Measurements from ENCODE around the gene LGALS12.
A peak's percentile ranks its signal among the peaks of the same experiment; 100 is the strongest.

The LGALS12 gene

DNA sequence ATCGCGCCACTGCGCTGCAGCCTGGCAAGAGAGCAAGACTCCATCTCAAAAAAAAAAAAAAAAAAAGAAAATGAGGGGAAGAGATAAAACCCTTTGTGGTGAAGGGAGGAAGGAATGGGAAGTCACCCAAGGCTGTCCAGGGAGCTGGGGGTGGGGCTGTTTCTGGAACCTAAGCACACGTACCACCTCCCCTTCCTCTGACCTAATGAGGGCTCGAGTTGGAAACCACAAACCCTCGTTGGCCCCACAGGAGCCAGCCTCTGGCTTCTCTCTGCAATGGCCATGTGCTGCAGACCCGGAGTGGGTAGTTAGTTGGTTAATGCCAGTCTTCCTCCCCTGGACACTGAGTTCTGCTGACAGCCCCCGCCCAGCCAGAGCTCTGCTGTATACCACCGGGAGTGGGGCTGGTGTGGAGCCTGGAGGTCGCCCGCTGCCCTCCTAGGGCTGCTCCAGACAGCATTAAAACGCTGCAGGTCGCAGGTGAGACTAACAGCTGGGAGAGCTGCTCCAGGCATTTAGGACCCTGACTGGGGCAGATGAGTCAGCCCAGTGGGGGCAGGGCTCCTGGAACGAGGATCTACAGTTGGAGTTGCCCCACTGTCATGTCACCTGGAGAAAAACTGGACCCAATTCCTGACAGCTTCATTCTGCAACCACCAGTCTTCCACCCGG is at the start of gene LGALS12:
TSS of gene LGALS12 (plus strand) at position 228 of the 672 bp plus-strand sequence. CDS start at position 603, 375 bp downstream.
- peak; percentile 92 for DNase-seq

- DNase-seq: no peak
Observed at GRCh38 chr11:63459586-63459985, 46.3 kb upstream of the LGALS12 start.

GRCh38 chr11:63462137-63462536 is 43.7 kb upstream of the LGALS12 start:
- no peak for DNase-seq

DNA sequence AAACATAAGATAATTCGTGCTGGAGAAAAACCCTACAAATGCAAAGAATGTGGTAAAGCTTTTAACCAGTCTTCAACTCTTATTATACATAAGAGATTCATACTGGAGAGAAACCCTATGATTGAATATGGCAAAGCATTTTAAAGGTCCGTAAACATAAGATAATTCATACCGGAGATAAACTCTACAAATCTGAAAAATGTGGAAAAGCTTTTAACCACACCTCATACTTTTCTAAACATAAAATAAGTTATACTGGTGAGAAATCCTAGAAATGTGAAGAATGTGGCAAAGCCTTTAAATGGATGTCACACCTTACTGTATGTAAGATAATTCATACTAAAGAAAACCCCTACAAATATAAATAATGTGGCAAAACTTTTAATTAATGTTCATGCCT is 35.6 kb upstream of the LGALS12 start:
- no peak for DNase-seq

- no peak for DNase-seq
Observed at GRCh38 chr11:63472372-63472771, 33.5 kb upstream of the LGALS12 start.

GRCh38 chr11:63476618-63477017 is 29.3 kb upstream of the LGALS12 start:
- no peak for DNase-seq

DNA sequence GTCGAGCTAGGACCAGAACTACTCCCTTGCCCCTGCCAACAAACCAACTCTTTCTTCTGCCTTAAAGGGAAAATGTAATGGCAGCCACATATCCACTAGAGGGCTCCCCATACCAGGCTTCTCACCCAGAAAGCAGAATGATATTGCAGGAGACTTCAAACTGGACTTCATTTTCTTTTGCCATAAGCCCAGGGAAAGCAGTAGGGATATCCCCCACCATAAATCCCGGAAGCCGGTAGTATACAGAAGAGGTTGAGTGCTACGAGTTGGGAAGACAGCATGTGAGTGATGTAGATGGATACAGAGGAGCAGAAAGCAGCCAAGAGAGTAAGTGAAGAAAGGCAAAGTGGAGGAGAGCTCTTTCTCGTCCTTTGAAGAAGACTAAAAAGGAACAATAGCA is 27.0 kb upstream of the LGALS12 start:
- peak; percentile 87 for DNase-seq

DNA sequence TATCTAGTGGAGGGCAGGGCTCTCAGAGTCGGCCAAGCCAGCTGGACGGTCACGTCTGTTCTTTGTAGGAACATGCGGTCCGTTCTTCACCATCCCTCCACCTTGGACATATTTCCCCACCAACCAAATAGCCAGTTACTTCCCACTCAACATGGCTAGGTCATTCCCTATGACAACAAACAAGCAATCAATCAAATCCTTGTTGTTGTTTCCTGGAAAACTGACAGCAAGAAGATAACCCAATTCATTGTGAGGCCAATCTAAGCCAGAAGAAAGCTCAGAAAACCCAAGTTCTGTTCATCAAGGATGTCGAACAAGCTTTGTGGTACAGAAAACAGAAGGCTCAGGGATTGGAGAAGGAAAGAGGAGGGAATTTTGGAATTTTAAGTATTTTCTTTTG is 25.8 kb upstream of the LGALS12 start:
- no peak for DNase-seq

- DNase-seq: no peak
Observed at GRCh38 chr11:63485777-63486176, 20.1 kb upstream of the LGALS12 start.

- no peak for DNase-seq
Observed at GRCh38 chr11:63488789-63489188, 17.1 kb upstream of the LGALS12 start.

GRCh38 chr11:63489879-63490278 is 16.0 kb upstream of the LGALS12 start:
- DNase-seq: peak; percentile 57

GRCh38 chr11:63490551-63491239 is 15.2 kb upstream of the LGALS12 start, which contains the start of gene PLAAT5:
Gene PLAAT5, minus strand, starts transcription at chr11:63491167. Its CDS starts 133 bp downstream, at chr11:63491034.
- peak; percentile 92 for DNase-seq

GRCh38 chr11:63491240-63491587 is 14.7 kb upstream of the LGALS12 start:
- no peak for DNase-seq

DNA sequence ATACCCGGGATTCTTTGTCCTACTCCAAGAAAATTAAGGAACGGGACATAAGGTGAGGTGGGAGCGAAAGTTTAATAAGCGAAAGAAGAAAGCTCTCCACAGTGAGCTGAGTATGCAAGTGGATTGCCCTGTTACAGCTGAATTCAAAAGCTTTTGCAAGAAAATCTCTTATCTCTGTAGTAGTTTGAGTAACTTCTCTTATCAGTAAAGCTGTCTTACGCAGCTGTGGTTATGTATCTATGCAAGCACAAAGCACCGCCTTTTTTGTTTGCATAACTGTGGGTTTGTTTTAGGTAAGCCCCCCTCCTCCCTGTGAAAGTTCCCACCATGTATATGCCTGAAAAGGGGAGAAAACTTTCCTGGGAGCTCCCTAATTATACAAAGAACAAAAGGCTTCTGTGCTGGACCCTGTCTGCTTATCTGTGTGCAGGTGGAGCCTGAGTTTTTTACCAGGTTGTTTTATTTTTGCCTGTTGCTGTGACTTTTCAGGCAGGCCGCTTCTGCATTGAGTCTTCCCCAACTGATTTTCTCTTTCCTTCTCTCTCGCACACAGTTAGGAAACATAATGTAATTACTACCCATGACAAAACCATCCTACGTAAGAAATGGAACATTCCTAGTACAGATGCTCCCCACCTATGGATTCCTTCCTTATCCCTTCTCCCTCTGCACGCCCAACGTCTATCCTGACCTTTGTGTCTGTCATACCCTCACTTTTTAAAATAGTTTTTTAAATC is 14.1 kb upstream of the LGALS12 start:
- peak; percentile 91 for DNase-seq

GRCh38 chr11:63492441-63492840 is 13.4 kb upstream of the LGALS12 start:
- no peak for DNase-seq

DNA sequence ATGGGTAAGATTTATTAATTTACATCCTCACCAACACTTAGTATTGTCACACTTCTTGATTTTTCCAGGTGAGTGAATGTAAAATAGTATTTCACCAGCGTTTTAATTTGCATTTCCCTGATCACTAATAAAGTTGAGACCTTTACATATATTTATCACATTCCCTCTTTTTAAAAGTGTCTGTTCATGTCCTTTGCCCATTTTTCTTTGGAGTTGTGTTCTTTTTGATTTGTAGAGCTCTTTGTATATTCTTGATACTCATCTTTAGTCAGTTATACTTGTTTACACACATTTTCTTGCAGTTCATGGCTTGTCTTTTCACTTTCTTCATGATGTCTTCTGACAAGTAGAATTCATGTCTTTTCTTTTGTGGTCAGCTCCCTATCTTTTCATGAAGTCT is 12.8 kb upstream of the LGALS12 start:
- DNase-seq: no peak

DNA sequence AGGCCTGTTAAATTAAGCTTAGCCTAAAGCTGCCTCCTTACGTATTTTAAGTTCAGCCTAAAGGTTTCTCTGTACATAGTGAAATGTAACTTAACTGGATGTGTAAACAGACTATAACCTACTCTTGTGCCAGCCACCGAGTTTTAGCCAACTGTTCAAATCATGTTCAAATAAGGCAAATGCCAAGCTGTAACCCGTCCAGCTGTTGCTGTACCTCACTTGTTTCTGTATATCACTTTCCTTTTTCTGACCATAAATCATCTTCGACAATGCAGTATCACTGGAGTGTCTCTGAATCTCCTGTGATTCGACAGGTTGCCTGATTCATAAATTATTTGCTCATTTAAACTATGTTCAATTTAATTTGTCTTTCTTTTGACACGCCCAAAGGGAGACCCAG is 10.9 kb upstream of the LGALS12 start:
- DNase-seq: no peak

- no peak for DNase-seq
Observed at GRCh38 chr11:63499874-63500273, 6.0 kb upstream of the LGALS12 start.

- DNase-seq: no peak
Observed at GRCh38 chr11:63501236-63501635, 4.6 kb upstream of the LGALS12 start.

- DNase-seq: peak; percentile 57
Observed at GRCh38 chr11:63502252-63502820, 3.5 kb upstream of the LGALS12 start.

- peak; percentile 14 for DNase-seq
Observed at GRCh38 chr11:63503492-63503891, 2.4 kb upstream of the LGALS12 start.

GRCh38 chr11:63504054-63504453 is 1.8 kb upstream of the LGALS12 start:
- no peak for DNase-seq

DNA sequence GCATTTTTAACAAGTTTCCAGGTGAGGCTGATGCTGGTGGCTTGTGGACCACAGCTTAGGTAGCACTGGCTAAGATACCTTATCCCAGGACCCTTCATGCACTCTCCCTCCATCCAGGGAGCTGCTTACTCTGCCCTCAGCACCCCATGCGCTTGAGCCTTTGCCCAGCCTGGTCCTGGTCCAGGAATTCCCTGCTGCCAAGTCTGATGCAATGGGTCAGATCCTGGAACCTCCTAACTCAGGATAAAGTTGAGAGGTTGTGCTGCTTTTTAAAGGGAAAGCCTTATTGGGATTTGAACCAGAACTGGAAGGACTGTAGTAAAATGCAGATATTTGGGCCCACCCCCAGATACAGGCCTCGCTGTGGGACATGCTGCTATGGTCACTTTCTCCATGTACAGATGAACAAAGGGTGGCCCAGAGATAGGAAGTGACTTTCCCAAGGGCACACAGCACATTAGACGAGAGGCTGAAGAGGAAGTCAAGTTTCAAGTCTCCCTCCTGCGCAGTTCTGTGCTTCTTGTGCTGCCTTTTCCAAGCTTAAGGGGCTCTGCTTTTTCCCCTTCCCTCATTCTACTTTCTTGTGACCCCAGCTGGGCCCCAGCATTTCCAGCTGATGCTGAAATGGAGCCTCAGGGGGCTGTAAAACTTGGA is 824 bp upstream of the LGALS12 start:
- DNase-seq: no peak

All from hematopoietic multipotent progenitor cell treated with erythropoietin and hydrocortisone succinate and interleukin-3 and kit ligand, for 6 days (in vitro differentiated cells).